OCI-LY1 (cell line): ENCODE data around the gene SMARCAD1.

Source experiments
- EZH2 ChIP-seq: fragments of 200-600 bp; sonication (generic), shearing (Covaris generic); IDR thresholded peaks from 2 replicates; pipeline ENCODE4 v1.8.0; 2017; ENCODE audit warnings: borderline replicate concordance, mixed run types, mild to moderate bottlenecking, antibody characterized with exemption, low read length, moderate library complexity, mixed read lengths
- TF ChIP-seq, protein P1 (sequence below): fragments of 200-600 bp; sonication (generic), shearing (Covaris generic); IDR thresholded peaks from 2 replicates; pipeline ENCODE4 v1.5.1; 2017; ENCODE audit warnings: mild to moderate bottlenecking, antibody characterized with exemption, low read length, moderate library complexity, mixed read lengths

GRCh38 chr4:94277534-94277933 lies 69.9 kb downstream of the SMARCAD1 start:
- TF ChIP-seq, protein P1, sequence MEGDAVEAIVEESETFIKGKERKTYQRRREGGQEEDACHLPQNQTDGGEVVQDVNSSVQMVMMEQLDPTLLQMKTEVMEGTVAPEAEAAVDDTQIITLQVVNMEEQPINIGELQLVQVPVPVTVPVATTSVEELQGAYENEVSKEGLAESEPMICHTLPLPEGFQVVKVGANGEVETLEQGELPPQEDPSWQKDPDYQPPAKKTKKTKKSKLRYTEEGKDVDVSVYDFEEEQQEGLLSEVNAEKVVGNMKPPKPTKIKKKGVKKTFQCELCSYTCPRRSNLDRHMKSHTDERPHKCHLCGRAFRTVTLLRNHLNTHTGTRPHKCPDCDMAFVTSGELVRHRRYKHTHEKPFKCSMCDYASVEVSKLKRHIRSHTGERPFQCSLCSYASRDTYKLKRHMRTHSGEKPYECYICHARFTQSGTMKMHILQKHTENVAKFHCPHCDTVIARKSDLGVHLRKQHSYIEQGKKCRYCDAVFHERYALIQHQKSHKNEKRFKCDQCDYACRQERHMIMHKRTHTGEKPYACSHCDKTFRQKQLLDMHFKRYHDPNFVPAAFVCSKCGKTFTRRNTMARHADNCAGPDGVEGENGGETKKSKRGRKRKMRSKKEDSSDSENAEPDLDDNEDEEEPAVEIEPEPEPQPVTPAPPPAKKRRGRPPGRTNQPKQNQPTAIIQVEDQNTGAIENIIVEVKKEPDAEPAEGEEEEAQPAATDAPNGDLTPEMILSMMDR, result no peak
- no peak for TF ChIP-seq EZH2
